Chondrocyte (in vitro differentiated cells): ENCODE measurements around the gene CTXND2. TPM values are rescaled to one million over a fixed set of nuclear protein-coding genes. Genes with fewer than 3 reads are reported as not detected.
"Not testable (repeated sequence)": the region's sequence is repeated elsewhere in the genome, so short reads cannot be mapped to it uniquely, and the experiment has no call there.

Source experiments
- DNase-seq: peaks from one replicate; pipeline ENCODE4 v3.0.0; 2021; ENCODE audit warnings: mixed read lengths, low spot score
- H3K27ac Mint-ChIP-seq: one replicate; pipeline ENCODE4 v1.8.0; 2021; ENCODE audit warnings: mild to moderate bottlenecking, moderate library complexity, mixed read lengths; ENCODE audit not compliant: unreplicated experiment
- H3K27me3 Mint-ChIP-seq: 2 replicates; pipeline ENCODE4 v1.8.0; 2021; ENCODE audit warnings: low read depth, mixed read lengths
- H3K36me3 Mint-ChIP-seq: 2 replicates; pipeline ENCODE4 v1.8.0; 2021; ENCODE audit warnings: low read depth, mixed read lengths
- H3K4me1 Mint-ChIP-seq: 2 replicates; pipeline ENCODE4 v1.8.0; 2021; ENCODE audit warnings: low read depth, mild to moderate bottlenecking, mixed read lengths
- H3K4me3 Mint-ChIP-seq: one replicate; pipeline ENCODE4 v1.8.0; 2021; ENCODE audit warnings: mild to moderate bottlenecking, moderate library complexity, mixed read lengths; ENCODE audit not compliant: unreplicated experiment
- H3K9me3 Mint-ChIP-seq: 2 replicates; pipeline ENCODE4 v1.8.0; 2021; ENCODE audit warnings: low read depth, mixed read lengths
- total RNA-seq: library from RNA; stranded (reverse); gene quantifications from 3 replicates; pipeline ENCODE4 v1.2.1, GENCODE V29; 2021
- TF ChIP-seq, protein P1 (sequence below): fragments of 200-600 bp; sonication (generic); IDR thresholded peaks from 2 replicates; pipeline ENCODE4 v1.5.0; 2021; ENCODE audit warnings: antibody characterized with exemption, mild to moderate bottlenecking, moderate library complexity

The CTXND2 gene
- total RNA-seq, 1 donor from 2014 or later, result not detected

DNA sequence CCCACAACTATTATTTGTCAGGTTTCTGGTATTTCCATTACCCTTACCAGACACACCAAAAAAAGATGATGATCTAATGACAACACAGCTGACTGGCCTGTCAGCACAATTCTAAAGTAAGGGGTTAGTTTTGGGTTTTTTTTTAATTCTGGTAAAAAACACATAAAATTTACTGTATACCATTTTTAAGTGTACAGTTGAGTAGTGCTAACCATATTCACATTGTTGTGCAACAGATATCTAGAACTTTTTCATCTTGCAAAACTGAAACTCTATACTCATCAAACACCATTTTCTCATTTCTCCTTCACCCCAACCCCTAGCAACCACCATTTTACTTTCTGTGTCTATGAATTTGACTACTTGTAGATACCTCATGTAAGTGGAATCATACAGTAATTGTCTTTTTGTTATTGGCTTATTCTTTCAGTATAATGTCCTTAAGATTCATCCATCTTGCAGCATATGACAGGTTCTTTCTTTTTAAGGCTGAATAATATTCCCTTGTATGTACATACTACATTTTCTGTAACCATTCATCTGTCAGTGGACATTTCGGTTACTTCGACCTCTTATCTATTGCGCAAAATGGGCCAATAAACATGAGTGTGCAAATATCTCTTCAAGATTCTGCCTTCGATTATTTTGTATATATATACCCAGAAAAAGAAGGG, 40.3 kb upstream of the CTXND2 start:
- H3K27ac Mint-ChIP-seq, result no peak overlapping the region
- H3K4me3 Mint-ChIP-seq, result no peak overlapping the region
- H3K36me3 Mint-ChIP-seq, result peaks cover 7% of the 10 kb centered on the region
- TF ChIP-seq, protein P1, sequence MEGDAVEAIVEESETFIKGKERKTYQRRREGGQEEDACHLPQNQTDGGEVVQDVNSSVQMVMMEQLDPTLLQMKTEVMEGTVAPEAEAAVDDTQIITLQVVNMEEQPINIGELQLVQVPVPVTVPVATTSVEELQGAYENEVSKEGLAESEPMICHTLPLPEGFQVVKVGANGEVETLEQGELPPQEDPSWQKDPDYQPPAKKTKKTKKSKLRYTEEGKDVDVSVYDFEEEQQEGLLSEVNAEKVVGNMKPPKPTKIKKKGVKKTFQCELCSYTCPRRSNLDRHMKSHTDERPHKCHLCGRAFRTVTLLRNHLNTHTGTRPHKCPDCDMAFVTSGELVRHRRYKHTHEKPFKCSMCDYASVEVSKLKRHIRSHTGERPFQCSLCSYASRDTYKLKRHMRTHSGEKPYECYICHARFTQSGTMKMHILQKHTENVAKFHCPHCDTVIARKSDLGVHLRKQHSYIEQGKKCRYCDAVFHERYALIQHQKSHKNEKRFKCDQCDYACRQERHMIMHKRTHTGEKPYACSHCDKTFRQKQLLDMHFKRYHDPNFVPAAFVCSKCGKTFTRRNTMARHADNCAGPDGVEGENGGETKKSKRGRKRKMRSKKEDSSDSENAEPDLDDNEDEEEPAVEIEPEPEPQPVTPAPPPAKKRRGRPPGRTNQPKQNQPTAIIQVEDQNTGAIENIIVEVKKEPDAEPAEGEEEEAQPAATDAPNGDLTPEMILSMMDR, result no peak
- H3K4me1 Mint-ChIP-seq, result no peaks in the 10 kb centered on the region
- DNase-seq, result no peak
- no peaks in the 10 kb centered on the region for H3K9me3 Mint-ChIP-seq
- H3K27me3 Mint-ChIP-seq, result no peaks in the 10 kb centered on the region

DNA sequence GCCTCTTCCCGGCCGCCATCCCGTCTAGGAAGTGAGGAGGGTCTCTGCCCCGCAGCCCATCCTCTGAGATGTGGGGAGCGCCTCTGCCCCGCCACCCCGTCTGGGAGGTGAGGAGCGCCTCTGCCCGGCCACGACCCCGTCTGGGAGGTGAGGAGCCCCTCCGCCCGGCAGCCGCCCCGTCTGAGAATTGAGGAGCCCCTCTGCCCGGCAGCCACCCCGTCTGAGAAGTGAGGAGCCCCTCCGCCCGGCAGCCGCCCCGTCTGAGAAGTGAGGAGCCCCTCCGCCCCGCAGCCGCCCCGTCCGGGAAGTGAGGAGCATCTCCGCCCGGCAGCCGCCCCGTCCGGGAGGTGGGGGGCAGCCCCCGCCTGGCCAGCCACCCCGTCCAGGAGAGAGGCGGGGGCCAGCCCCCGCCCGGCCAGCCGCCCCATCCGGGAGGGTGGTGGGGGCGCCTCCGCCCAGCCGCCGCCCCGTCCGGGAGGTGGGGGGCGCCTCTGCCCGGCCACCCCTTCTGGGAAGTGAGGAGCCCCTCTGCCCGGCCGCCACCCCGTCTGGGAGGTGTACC, 36.1 kb upstream of the CTXND2 start:
- H3K9me3 Mint-ChIP-seq, H3K4me3 Mint-ChIP-seq, DNase-seq, H3K27me3 Mint-ChIP-seq, H3K4me1 Mint-ChIP-seq, H3K27ac Mint-ChIP-seq: not testable (repeated sequence)
- H3K36me3 Mint-ChIP-seq, result peaks cover 22% of the 10 kb centered on the region

DNA sequence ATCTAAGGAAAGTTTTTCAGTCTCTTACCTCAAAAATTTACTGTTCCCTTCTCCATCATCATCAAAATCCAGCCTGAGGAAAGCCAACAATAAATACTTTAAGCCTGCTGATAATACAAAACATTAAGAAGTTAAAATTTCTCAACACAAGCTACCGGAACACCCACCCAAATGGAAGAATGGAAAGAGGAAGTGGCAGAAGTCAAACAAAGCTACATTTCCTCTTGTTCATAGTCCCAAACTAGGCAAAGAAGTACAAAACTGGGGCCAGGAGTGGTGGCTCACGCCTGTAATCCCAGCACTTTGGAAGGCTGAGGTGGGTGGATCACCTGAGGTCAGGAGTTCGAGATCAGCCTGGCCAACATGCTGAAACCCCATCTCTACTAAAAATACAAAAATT, 34.2 kb upstream of the CTXND2 start:
- not testable (repeated sequence) for H3K4me1 Mint-ChIP-seq, DNase-seq, H3K9me3 Mint-ChIP-seq, H3K4me3 Mint-ChIP-seq, H3K27me3 Mint-ChIP-seq
- H3K36me3 Mint-ChIP-seq, result peaks cover 17% of the 10 kb centered on the region
- H3K27ac Mint-ChIP-seq, result peak overlapping the region; percentile 37

DNA sequence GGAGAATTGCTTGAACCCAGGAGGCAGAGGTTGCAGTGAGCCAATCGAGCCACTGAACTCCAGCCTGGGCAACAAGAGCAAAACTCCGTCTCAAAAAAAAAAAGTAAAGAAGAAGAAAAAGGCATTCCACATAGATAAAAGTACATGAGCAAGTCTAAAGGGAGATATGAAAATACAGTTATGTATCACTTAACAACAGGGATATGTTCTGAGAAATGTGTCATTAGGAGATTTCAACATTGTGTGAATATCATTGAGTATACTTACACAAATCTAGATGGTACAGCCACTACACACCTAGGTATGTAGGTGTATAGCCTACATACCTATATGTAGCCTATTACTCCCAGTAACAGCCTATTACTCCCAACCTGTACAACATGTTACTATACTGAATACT, 23.2 kb upstream of the CTXND2 start:
- H3K36me3 Mint-ChIP-seq, result peaks cover 5% of the 10 kb centered on the region
- H3K4me3 Mint-ChIP-seq, result no peak overlapping the region
- H3K27ac Mint-ChIP-seq, result peak overlapping the region; percentile 14
- H3K4me1 Mint-ChIP-seq, result no peaks in the 10 kb centered on the region
- no peak for DNase-seq
- H3K9me3 Mint-ChIP-seq, result no peaks in the 10 kb centered on the region
- TF ChIP-seq, protein P1, result no peak
- no peaks in the 10 kb centered on the region for H3K27me3 Mint-ChIP-seq

DNA sequence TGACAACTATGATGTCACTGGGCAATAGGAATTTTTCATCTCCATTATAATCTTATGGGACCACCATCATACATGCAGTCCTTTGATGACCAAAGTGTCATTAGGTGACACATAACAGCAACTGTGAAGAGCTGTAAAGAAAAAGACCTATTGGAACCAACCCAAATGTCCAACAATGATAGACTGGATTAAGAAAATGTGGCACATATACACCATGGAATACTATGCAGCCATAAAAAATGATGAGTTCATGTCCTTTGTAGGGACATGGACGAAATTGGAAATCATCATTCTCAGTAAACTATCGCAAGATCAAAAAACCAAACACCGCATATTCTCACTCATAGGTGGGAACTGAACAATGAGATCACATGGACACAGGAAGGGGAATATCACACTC, 22.7 kb upstream of the CTXND2 start:
- not testable (repeated sequence) for H3K27ac Mint-ChIP-seq, H3K27me3 Mint-ChIP-seq, H3K4me3 Mint-ChIP-seq, DNase-seq, H3K36me3 Mint-ChIP-seq, H3K9me3 Mint-ChIP-seq, H3K4me1 Mint-ChIP-seq

DNA sequence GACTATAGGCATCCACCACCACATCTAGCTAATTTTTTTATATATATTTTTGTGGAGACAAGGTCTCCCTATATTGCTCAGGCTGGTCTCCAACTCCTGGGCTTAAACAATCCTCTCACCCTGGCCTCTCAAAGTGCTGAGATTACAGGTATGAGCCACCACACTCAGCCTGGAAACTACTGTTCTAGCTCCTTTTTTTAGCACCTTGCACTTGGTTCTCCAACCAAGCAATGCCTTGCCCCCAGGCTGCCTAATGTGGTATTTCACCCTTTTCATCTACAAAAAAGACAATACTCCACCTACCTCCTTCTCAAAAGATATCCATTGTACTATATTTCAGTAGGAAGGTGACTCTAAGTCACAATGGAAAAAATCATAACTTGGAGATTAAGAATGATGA, 17.3 kb upstream of the CTXND2 start:
- H3K36me3 Mint-ChIP-seq, result peaks cover 5% of the 10 kb centered on the region
- no peak for DNase-seq
- no peaks in the 10 kb centered on the region for H3K27me3 Mint-ChIP-seq
- H3K4me1 Mint-ChIP-seq, result peaks cover 18% of the 10 kb centered on the region
- TF ChIP-seq, protein P1, result peak; percentile 10
- no peak overlapping the region for H3K4me3 Mint-ChIP-seq
- H3K9me3 Mint-ChIP-seq, result no peaks in the 10 kb centered on the region
- H3K27ac Mint-ChIP-seq, result peak overlapping the region; percentile 41

DNA sequence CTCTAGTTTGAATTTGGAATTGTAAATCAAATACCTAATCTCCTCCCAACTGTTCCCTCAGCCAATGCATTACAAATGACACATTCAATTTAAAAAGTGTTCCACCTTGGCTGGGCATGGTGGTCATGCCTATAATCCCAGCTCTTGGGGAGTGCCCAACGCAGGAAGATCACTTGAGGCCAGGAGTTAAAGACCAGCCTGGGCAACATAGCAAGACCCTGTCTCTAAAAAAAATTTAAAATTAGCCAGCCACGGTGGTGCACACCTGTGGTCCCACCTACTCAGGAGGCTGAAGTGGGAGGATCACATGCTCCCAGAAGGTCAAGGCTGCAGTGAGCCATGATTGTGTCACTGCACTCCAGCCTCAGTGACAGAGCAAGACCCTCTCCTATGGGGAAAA, 14.4 kb upstream of the CTXND2 start:
- TF ChIP-seq, protein P1, result no peak
- Mint-ChIP-seq H3K4me1 (peaks cover 33% of the 10 kb centered on the region), H3K9me3 (no peaks in the 10 kb centered on the region), H3K36me3 (peaks cover 5% of the 10 kb centered on the region), H3K27ac (peak overlapping the region; percentile 63), H3K4me3 (no peak overlapping the region), H3K27me3 (no peaks in the 10 kb centered on the region)
- DNase-seq, result no peak
